HEK293 (cell line): ENCODE measurements around the gene ZNG1F.
"Not testable (repeated sequence)": the region's sequence is repeated elsewhere in the genome, so short reads cannot be mapped to it uniquely, and the experiment has no call there.

Experiments used
- ZBTB44 ChIP-seq: fragments of 450-650 bp; IDR thresholded peaks from 2 replicates; pipeline ENCODE4 v1.5.1; 2018; ENCODE audit warnings: missing biosample characterization, mild to moderate bottlenecking, missing genetic modification characterization
- ZNF560 ChIP-seq: fragments of 450-650 bp; formaldehyde crosslinking; IDR thresholded peaks from 2 replicates; pipeline ENCODE4 v1.5.1; 2017; ENCODE audit warnings: missing biosample characterization, missing genetic modification characterization, borderline replicate concordance
- TF ChIP-seq, protein P1 (sequence below): fragments of 450-650 bp; formaldehyde crosslinking; IDR thresholded peaks from 2 replicates; pipeline ENCODE4 v1.5.1; 2016; ENCODE audit warnings: missing biosample characterization, missing genetic modification characterization
- TF ChIP-seq, protein P2 (sequence below): fragments of 450-650 bp; formaldehyde crosslinking; IDR thresholded peaks from 2 replicates; pipeline ENCODE4 v1.5.1; 2016; ENCODE audit warnings: missing biosample characterization, missing genetic modification characterization
- TF ChIP-seq, protein P3 (sequence below): sonication (generic); formaldehyde crosslinking; IDR thresholded peaks from 2 replicates; pipeline ENCODE4 v1.8.1; 2022; ENCODE audit warnings: mild to moderate bottlenecking, moderate library complexity, missing genetic modification reagents
- TF ChIP-seq, protein P4 (sequence below): fragments of 450-650 bp; formaldehyde crosslinking; conservative IDR thresholded peaks from 2 replicates; pipeline ENCODE4 v1.5.1; 2016; ENCODE audit warnings: low read depth, missing biosample characterization, missing genetic modification characterization

GRCh38 chr9:41119311-41119710 is 69.8 kb downstream of the ZNG1F start:
- TF ChIP-seq, protein P1, sequence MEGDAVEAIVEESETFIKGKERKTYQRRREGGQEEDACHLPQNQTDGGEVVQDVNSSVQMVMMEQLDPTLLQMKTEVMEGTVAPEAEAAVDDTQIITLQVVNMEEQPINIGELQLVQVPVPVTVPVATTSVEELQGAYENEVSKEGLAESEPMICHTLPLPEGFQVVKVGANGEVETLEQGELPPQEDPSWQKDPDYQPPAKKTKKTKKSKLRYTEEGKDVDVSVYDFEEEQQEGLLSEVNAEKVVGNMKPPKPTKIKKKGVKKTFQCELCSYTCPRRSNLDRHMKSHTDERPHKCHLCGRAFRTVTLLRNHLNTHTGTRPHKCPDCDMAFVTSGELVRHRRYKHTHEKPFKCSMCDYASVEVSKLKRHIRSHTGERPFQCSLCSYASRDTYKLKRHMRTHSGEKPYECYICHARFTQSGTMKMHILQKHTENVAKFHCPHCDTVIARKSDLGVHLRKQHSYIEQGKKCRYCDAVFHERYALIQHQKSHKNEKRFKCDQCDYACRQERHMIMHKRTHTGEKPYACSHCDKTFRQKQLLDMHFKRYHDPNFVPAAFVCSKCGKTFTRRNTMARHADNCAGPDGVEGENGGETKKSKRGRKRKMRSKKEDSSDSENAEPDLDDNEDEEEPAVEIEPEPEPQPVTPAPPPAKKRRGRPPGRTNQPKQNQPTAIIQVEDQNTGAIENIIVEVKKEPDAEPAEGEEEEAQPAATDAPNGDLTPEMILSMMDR = not testable (repeated sequence)
- TF ChIP-seq ZNF560, ZBTB44 (tag by site-specific recombination): not testable (repeated sequence)
- TF ChIP-seq, protein P2, sequence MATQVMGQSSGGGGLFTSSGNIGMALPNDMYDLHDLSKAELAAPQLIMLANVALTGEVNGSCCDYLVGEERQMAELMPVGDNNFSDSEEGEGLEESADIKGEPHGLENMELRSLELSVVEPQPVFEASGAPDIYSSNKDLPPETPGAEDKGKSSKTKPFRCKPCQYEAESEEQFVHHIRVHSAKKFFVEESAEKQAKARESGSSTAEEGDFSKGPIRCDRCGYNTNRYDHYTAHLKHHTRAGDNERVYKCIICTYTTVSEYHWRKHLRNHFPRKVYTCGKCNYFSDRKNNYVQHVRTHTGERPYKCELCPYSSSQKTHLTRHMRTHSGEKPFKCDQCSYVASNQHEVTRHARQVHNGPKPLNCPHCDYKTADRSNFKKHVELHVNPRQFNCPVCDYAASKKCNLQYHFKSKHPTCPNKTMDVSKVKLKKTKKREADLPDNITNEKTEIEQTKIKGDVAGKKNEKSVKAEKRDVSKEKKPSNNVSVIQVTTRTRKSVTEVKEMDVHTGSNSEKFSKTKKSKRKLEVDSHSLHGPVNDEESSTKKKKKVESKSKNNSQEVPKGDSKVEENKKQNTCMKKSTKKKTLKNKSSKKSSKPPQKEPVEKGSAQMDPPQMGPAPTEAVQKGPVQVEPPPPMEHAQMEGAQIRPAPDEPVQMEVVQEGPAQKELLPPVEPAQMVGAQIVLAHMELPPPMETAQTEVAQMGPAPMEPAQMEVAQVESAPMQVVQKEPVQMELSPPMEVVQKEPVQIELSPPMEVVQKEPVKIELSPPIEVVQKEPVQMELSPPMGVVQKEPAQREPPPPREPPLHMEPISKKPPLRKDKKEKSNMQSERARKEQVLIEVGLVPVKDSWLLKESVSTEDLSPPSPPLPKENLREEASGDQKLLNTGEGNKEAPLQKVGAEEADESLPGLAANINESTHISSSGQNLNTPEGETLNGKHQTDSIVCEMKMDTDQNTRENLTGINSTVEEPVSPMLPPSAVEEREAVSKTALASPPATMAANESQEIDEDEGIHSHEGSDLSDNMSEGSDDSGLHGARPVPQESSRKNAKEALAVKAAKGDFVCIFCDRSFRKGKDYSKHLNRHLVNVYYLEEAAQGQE (tag by site-specific recombination) = not testable (repeated sequence)
- TF ChIP-seq, protein P3, sequence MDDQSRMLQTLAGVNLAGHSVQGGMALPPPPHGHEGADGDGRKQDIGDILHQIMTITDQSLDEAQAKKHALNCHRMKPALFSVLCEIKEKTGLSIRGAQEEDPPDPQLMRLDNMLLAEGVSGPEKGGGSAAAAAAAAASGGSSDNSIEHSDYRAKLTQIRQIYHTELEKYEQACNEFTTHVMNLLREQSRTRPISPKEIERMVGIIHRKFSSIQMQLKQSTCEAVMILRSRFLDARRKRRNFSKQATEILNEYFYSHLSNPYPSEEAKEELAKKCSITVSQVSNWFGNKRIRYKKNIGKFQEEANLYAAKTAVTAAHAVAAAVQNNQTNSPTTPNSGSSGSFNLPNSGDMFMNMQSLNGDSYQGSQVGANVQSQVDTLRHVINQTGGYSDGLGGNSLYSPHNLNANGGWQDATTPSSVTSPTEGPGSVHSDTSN = not testable (repeated sequence)
- TF ChIP-seq, protein P4, sequence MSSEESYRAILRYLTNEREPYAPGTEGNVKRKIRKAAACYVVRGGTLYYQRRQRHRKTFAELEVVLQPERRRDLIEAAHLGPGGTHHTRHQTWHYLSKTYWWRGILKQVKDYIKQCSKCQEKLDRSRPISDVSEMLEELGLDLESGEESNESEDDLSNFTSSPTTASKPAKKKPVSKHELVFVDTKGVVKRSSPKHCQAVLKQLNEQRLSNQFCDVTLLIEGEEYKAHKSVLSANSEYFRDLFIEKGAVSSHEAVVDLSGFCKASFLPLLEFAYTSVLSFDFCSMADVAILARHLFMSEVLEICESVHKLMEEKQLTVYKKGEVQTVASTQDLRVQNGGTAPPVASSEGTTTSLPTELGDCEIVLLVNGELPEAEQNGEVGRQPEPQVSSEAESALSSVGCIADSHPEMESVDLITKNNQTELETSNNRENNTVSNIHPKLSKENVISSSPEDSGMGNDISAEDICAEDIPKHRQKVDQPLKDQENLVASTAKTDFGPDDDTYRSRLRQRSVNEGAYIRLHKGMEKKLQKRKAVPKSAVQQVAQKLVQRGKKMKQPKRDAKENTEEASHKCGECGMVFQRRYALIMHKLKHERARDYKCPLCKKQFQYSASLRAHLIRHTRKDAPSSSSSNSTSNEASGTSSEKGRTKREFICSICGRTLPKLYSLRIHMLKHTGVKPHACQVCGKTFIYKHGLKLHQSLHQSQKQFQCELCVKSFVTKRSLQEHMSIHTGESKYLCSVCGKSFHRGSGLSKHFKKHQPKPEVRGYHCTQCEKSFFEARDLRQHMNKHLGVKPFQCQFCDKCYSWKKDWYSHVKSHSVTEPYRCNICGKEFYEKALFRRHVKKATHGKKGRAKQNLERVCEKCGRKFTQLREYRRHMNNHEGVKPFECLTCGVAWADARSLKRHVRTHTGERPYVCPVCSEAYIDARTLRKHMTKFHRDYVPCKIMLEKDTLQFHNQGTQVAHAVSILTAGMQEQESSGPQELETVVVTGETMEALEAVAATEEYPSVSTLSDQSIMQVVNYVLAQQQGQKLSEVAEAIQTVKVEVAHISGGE = not testable (repeated sequence)
